GM12878 (cell line): Measurements from ENCODE around the gene XRRA1. TPM values are rescaled to one million over a fixed set of nuclear protein-coding genes. Genes with fewer than 3 reads are reported as not detected.

ENCODE experiments used
- ATAC-seq: fragments of 200-7000 bp; cut with Tn5 transposase; 3 replicates; pipeline ENCODE4 v1.9.1; 2020; ENCODE audit warnings: mild to moderate bottlenecking, moderate library complexity
- BruUV-seq: library from RNA; stranded (reverse); fragments of 400-500 nt; replicated peaks from 2 replicates; lab custom pipeline; 2021; lab: Mats Ljungman, UMichigan
- CTCF ChIA-PET: fragments of 300-600 bp; sonication (Branson Sonifier 250); formaldehyde crosslinking; extraction: SDS; loops from one replicate; lab custom pipeline; 2021; ENCODE audit warnings: inconsistent platforms; lab: Yijun Ruan, JAX
- POLR2A ChIA-PET: fragments of 350-600 bp; formaldehyde crosslinking; extraction: SDS; loops from one replicate; lab custom pipeline; 2021; ENCODE audit warnings: inconsistent platforms; lab: Charles Lee
- RAD21 ChIA-PET: fragments of 300-600 bp; sonication (Branson Sonifier 250); formaldehyde crosslinking; loops from one replicate; lab custom pipeline; 2023; ENCODE audit warnings: antibody characterized with exemption; ENCODE audit not compliant: unreplicated experiment; lab: Charles Lee
- SMC1A ChIA-PET: fragments of 300-600 bp; sonication (Branson Sonifier 250); formaldehyde crosslinking; loops from one replicate; lab custom pipeline; 2023; ENCODE audit not compliant: unreplicated experiment, uncharacterized antibody; lab: Charles Lee
- DNase-seq: peaks from one replicate; pipeline ENCODE4 v3.0.0-alpha.2; 2011; ENCODE audit warnings: low read depth, low spot score
- FAIRE-seq: peaks from 3 replicates; lab custom pipeline; 2011; peaks lifted over from hg19 to GRCh38; lab: Jason Lieb, UNC
- H2AFZ ChIP-seq: 2 replicates; pipeline ENCODE4 v1.6.0; 2011; ENCODE audit warnings: low read depth, low read length, control low read depth; ENCODE audit not compliant: control insufficient read depth
- H3K27ac ChIP-seq: 2 replicates; pipeline ENCODE4 v1.5.1; 2011; ENCODE audit warnings: control low read depth; ENCODE audit not compliant: control insufficient read depth, insufficient read depth
- H3K27me3 ChIP-seq, 2 experiments: replicated peaks in 1 of 2; 2 replicates each; pipeline versions ENCODE4 v1.6.0 to v1.6.1; 2011; ENCODE audit warnings: low read length in 1 of 2; ENCODE audit not compliant: control insufficient read depth in 2 of 2, insufficient read depth in 2 of 2
- H3K36me3 ChIP-seq, 2 experiments: 2 replicates each; pipeline ENCODE4 v1.5.1; 2011; ENCODE audit warnings: low read length in 1 of 2; ENCODE audit not compliant: control insufficient read depth in 2 of 2, insufficient read depth in 2 of 2
- H3K4me1 ChIP-seq: 2 replicates; pipeline ENCODE4 v1.6.1; 2011; ENCODE audit warnings: mild to moderate bottlenecking, low read length, moderate library complexity, mixed read lengths; ENCODE audit not compliant: control insufficient read depth, insufficient read depth
- H3K4me2 ChIP-seq: 2 replicates; pipeline ENCODE4 v1.6.0; 2011; ENCODE audit warnings: control low read depth; ENCODE audit not compliant: control insufficient read depth, insufficient read depth
- H3K4me3 ChIP-seq: fragments of 200-600 bp; sonication (generic); 2 replicates; pipeline ENCODE4 v1.5.1; 2016
- H3K79me2 ChIP-seq: 2 replicates; pipeline ENCODE4 v1.6.0; 2011; ENCODE audit warnings: low read length; ENCODE audit not compliant: control insufficient read depth, insufficient read depth
- H3K9ac ChIP-seq: 2 replicates; pipeline ENCODE4 v1.8.0; 2011; ENCODE audit warnings: low read length, control low read depth, mixed read lengths; ENCODE audit not compliant: control insufficient read depth, insufficient read depth
- H3K9me3 ChIP-seq: replicated peaks from 3 replicates; pipeline ENCODE4 v1.5.1; 2011; ENCODE audit warnings: mild to moderate bottlenecking, low read length; ENCODE audit not compliant: control insufficient read depth, insufficient read depth
- H4K20me1 ChIP-seq: 2 replicates; pipeline ENCODE4 v1.6.0; 2011; ENCODE audit not compliant: control insufficient read depth, insufficient read depth
- BMI1 ChIP-seq: fragments of 450-650 bp; IDR thresholded peaks from 2 replicates; pipeline ENCODE4 v1.6.1; 2016; ENCODE audit warnings: mild to moderate bottlenecking, moderate library complexity, borderline replicate concordance
- CBX5 ChIP-seq: sonication (generic); IDR thresholded peaks from 2 replicates; pipeline ENCODE4 v1.6.1; 2016; ENCODE audit warnings: low read depth, moderate library complexity, mild to moderate bottlenecking, inconsistent platforms
- CREB1 ChIP-seq: IDR thresholded peaks from 2 replicates; pipeline ENCODE4 v1.6.1; 2012; ENCODE audit warnings: low read depth, mild to moderate bottlenecking, inconsistent platforms
- DPF2 ChIP-seq: fragments of 450-650 bp; IDR thresholded peaks from 2 replicates; pipeline ENCODE4 v1.6.1; 2017; ENCODE audit warnings: mild to moderate bottlenecking
- MTA2 ChIP-seq: fragments of 450-650 bp; IDR thresholded peaks from 2 replicates; pipeline ENCODE4 v1.6.1; 2016; ENCODE audit warnings: low read depth, mild to moderate bottlenecking, moderate library complexity
- NBN ChIP-seq: fragments of 450-650 bp; IDR thresholded peaks from 2 replicates; pipeline ENCODE4 v1.6.1; 2016
- POLR2A ChIP-seq: IDR thresholded peaks from 2 replicates; pipeline ENCODE4 v1.6.1; 2011; ENCODE audit warnings: low read depth, mild to moderate bottlenecking, low read length
- RFX5 ChIP-seq: IDR thresholded peaks from 2 replicates; pipeline ENCODE4 v1.6.1; 2011; ENCODE audit warnings: low read depth, low read length, improper control_type of control experiment
- RUNX3 ChIP-seq: IDR thresholded peaks from 2 replicates; pipeline ENCODE4 v1.6.1; 2012; ENCODE audit warnings: low read length, inconsistent platforms
- WGBS: methylation state at CpG from one replicate; pipeline ENCODE4 v1.1.6; 2016; ENCODE audit warnings: low lambda C conversion rate; ENCODE audit not compliant: insufficient replicate concordance, insufficient coverage; ENCODE audit errors: missing lambda C conversion rate; 5-methylcytosine and 5-hydroxymethylcytosine counted together
- in situ Hi-C: fragments of 300-500 bp; cut with MboI; formaldehyde crosslinking; loops from 9 replicates; pipeline ENCODE4 v1.14.3; 2018; ENCODE audit warnings: mixed read lengths
- intact Hi-C: fragments of 100-400 bp; cut with micrococcal nuclease; formaldehyde crosslinking; loops from one replicate; pipeline ENCODE4 v1.14.2; 2022; ENCODE audit not compliant: unreplicated experiment
- polyA plus RNA-seq, 11 experiments: library from polyadenylated mRNA; depleted of rRNA in 4 of 11; unstranded in 6 of 11; stranded (reverse) in 5 of 11; fragments of >200 nt; fragmentation: Nextera tagmentation in 4 of 11; fragmentation: Illumina TruSeq in 1 of 11; extraction: Ambion mirVana in 4 of 11; extraction: Trizol in 1 of 11; gene quantifications; 1 replicate in 1 of 11; 2 replicates in 10 of 11; pipeline versions ENCODE4 v1.2.1 to v1.2.3, GENCODE V29; 2011 to 2016; ENCODE audit warnings: inconsistent platforms in 2 of 11, missing spikeins in 2 of 11, low read depth in 1 of 11
- total RNA-seq, 4 experiments: library from RNA; depleted of rRNA in 3 of 4; stranded (reverse); fragments of >200 nt in 3 of 4; fragmentation: Illumina TruSeq in 1 of 4; extraction: Trizol in 1 of 4; gene quantifications; 2 replicates each; pipeline versions ENCODE4 v1.2.1 to v1.2.3, GENCODE V29; 2013 to 2021
- TF ChIP-seq, protein P1 (sequence below): IDR thresholded peaks from 2 replicates; pipeline ENCODE4 v1.6.1; 2011; ENCODE audit warnings: low read depth, mild to moderate bottlenecking, low read length, moderate library complexity, borderline replicate concordance; ENCODE audit errors: extremely low read depth
- TF ChIP-seq, protein P2 (sequence below): IDR thresholded peaks from 2 replicates; pipeline ENCODE4 v1.6.1; 2012; ENCODE audit warnings: low read depth, low read length, improper control_type of control experiment
- TF ChIP-seq, protein P3 (sequence below): fragments of 450-650 bp; IDR thresholded peaks from 2 replicates; pipeline ENCODE4 v1.6.1; 2018; ENCODE audit warnings: borderline replicate concordance, mild to moderate bottlenecking; ENCODE audit not compliant: partially characterized antibody
- TF ChIP-seq, protein P4 (sequence below): fragments of 450-650 bp; IDR thresholded peaks from 2 replicates; pipeline ENCODE4 v1.6.1; 2016; ENCODE audit warnings: mild to moderate bottlenecking

The XRRA1 gene
- total and polyA plus RNA-seq, 10 of the 15 experiments (the other 5 are each of a cell fraction or from before 2014, with no cell fraction given) = 2.5 to 8.8 (median 4.6) TPM

DNA sequence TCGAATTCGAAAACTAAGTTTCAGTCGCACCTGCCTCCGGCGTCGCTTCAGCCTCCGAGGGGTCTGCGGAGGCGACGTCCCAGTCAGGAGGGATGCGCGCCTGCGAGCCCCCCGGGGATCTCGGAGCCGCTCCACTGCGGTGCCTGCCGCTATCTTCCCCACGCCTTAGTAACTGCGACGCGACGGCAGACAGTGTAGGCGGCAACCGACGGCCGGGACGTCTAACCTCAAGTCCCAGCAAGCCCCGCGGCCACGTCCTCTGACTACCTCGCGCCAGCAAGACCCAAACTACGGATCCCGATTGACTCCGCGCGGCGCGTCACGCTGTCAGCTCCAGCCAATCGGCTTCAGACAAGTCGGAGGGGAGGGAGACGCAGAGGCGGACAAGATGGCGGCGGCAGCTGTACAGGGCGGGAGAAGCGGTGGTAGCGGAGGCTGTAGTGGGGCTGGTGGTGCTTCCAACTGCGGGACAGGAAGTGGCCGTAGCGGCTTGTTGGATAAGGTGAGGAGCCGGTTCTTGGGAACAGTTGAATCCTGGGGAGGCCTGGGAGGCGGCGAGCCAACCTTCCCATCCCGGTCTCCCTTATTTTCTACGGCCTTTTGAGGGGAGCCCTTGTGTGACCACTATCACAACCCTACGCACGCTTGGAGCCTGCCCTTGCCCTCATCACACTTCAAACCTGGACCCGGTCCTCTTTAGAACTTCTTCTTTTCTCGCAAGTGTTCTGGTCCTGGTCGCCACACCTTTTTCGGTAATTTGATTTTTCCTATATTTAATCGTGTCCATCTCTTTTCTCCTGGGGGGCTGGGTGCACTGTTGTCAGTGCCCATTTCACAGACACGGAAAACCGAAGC, at the start of gene XRRA1, which contains the start of gene SPCS2 (continued):
- TF ChIP-seq, protein P1, sequence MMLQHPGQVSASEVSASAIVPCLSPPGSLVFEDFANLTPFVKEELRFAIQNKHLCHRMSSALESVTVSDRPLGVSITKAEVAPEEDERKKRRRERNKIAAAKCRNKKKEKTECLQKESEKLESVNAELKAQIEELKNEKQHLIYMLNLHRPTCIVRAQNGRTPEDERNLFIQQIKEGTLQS = peak; percentile 76; the same call in 1 of the 2 replicates
- TF ChIP-seq CBX5 = peak; percentile 29; the same call in 1 of the 2 replicates
- no peak for TF ChIP-seq BMI1
- TF ChIP-seq, protein P2, sequence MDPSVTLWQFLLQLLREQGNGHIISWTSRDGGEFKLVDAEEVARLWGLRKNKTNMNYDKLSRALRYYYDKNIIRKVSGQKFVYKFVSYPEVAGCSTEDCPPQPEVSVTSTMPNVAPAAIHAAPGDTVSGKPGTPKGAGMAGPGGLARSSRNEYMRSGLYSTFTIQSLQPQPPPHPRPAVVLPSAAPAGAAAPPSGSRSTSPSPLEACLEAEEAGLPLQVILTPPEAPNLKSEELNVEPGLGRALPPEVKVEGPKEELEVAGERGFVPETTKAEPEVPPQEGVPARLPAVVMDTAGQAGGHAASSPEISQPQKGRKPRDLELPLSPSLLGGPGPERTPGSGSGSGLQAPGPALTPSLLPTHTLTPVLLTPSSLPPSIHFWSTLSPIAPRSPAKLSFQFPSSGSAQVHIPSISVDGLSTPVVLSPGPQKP = no peak
- peak; percentile 95 for TF ChIP-seq CREB1

DNA sequence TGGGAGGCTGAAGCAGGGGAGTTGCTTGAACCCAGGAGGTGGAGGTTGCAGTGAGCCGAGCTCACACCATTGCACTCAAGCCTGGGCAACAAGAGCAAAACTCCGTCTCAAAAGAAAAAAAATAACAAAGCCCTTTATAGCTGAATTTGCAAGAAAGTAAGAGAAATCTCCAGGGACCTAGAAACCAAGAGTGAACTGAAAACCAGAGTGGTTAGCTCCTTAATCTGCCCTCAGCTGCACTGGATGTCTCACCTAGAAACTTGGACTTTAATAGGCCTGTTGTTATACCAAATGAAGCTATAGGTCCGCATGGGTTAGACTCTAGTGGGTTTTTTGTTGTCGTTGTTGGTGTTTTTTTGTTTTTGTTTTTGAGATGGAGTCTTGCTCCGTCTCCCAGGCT, 44.0 kb upstream of the XRRA1 start:
- WGBS = 7% methylated on average over 5 of the region's 5 CpGs
- CTCF ChIA-PET = interaction anchor here (0.6 to 1.6 kb wide), 8 partner anchors 29 to 212 kb away, joined by 3 to 11 read pairs (median 4); no protein-coding TSS in a partner anchor
- DNase-seq (peak; percentile 76), ATAC-seq (peak; percentile 67), FAIRE-seq (no peak)
- Histone ChIP-seq H3K27ac (no peak overlapping the region), H3K4me3 (peak overlapping the region; percentile 26; the same call in 1 of the 2 replicates), H3K36me3 (peaks cover 0 to 19% of the 10 kb centered on the region in 2 experiments; a peak in 3 of 4 replicates), H3K9me3 (no peaks in the 10 kb centered on the region), H2AFZ (no peak overlapping the region), H3K4me1 (peaks cover 13% of the 10 kb centered on the region), H3K79me2 (peaks cover 37% of the 10 kb centered on the region), H4K20me1 (no peaks in the 10 kb centered on the region), H3K27me3 (no peaks in the 10 kb centered on the region), H3K4me2 (peak overlapping the region; percentile 78), H3K9ac (no peak overlapping the region)
- SMC1A ChIA-PET = interaction anchor here (0.6 to 1.7 kb wide), 8 partner anchors 9 to 603 kb away, joined by 3 to 9 read pairs (median 4); no protein-coding TSS in a partner anchor
- POLR2A ChIA-PET = interaction anchor here (0.6 to 1.6 kb wide), 5 partner anchors 10 to 44 kb away, joined by 3 to 5 read pairs (median 3); partner anchors contain the start of genes SPCS2 and XRRA1
- in situ Hi-C loops = no loop called here
- RAD21 ChIA-PET = interaction anchor here (1.0 to 1.6 kb wide), 7 partner anchors 9 to 57 kb away, joined by 3 to 7 read pairs (median 4); partner anchors contain the start of genes SPCS2 and XRRA1
- no TSS peak for BruUV-seq
- intact Hi-C loops = no loop called here
- TF ChIP-seq RFX5 (0 out of 2 replicates have a peak, but pooled peaks have one; percentile 47), DPF2 (peak; percentile 46; the same call in 1 of the 2 replicates), MTA2 (peak; percentile 60; the same call in 1 of the 2 replicates), POLR2A (no peak), RUNX3 (peak; percentile 37; the same call in 1 of the 2 replicates), NBN (peak; percentile 65; the same call in 1 of the 2 replicates)
- TF ChIP-seq, protein P3, sequence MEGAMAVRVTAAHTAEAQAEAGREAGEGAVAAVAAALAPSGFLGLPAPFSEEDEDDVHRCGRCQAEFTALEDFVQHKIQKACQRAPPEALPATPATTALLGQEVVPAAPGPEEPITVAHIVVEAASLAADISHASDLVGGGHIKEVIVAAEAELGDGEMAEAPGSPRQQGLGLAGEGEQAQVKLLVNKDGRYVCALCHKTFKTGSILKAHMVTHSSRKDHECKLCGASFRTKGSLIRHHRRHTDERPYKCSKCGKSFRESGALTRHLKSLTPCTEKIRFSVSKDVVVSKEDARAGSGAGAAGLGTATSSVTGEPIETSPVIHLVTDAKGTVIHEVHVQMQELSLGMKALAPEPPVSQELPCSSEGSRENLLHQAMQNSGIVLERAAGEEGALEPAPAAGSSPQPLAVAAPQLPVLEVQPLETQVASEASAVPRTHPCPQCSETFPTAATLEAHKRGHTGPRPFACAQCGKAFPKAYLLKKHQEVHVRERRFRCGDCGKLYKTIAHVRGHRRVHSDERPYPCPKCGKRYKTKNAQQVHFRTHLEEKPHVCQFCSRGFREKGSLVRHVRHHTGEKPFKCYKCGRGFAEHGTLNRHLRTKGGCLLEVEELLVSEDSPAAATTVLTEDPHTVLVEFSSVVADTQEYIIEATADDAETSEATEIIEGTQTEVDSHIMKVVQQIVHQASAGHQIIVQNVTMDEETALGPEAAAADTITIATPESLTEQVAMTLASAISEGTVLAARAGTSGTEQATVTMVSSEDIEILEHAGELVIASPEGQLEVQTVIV = no peak
- TF ChIP-seq, protein P4, sequence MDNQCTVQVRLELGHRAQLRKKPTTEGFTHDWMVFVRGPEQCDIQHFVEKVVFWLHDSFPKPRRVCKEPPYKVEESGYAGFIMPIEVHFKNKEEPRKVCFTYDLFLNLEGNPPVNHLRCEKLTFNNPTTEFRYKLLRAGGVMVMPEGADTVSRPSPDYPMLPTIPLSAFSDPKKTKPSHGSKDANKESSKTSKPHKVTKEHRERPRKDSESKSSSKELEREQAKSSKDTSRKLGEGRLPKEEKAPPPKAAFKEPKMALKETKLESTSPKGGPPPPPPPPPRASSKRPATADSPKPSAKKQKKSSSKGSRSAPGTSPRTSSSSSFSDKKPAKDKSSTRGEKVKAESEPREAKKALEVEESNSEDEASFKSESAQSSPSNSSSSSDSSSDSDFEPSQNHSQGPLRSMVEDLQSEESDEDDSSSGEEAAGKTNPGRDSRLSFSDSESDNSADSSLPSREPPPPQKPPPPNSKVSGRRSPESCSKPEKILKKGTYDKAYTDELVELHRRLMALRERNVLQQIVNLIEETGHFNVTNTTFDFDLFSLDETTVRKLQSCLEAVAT = peak; percentile 43; the same call in 1 of the 2 replicates
